ENCODE measurements around the gene IGFLR1.
A peak's percentile ranks its signal among the peaks of the same experiment; 100 is the strongest.

Gene IGFLR1

GRCh38 chr19:35723671-35724070 lies 18.6 kb downstream of the IGFLR1 start:
- DNase-seq (ENCODE audit: low read depth), result no peak

- no peak for DNase-seq (ENCODE audit: low read depth)
Observed at GRCh38 chr19:35722897-35723296, 19.4 kb downstream of the IGFLR1 start.

- no peak for DNase-seq (ENCODE audit: low read depth)
Observed at GRCh38 chr19:35722461-35722860, 19.8 kb downstream of the IGFLR1 start.

GRCh38 chr19:35721374-35721773 lies 20.9 kb downstream of the IGFLR1 start:
- no peak for DNase-seq (ENCODE audit: low read depth)

GRCh38 chr19:35720648-35721047 lies 21.6 kb downstream of the IGFLR1 start:
- no peak for DNase-seq (ENCODE audit: low read depth)

GRCh38 chr19:35720163-35720524 lies 22.1 kb downstream of the IGFLR1 start:
- DNase-seq (ENCODE audit: low read depth), result no peak

GRCh38 chr19:35719402-35720162 lies 22.7 kb downstream of the IGFLR1 start:
- no peak for DNase-seq (ENCODE audit: low read depth)

- no peak for DNase-seq (ENCODE audit: low read depth)
Observed at GRCh38 chr19:35718345-35719041, 23.8 kb downstream of the IGFLR1 start.

- DNase-seq (ENCODE audit: low read depth), result peak; percentile 81
Observed at GRCh38 chr19:35717665-35718344, 24.4 kb downstream of the IGFLR1 start, which contains the start of gene KMT2B. Gene KMT2B (plus strand): TSS chr19:35718003. CDS start chr19:35718019, 16 bp downstream.

- peak; percentile 57 for DNase-seq (ENCODE audit: low read depth)
Observed at GRCh38 chr19:35716801-35717664, 25.2 kb downstream of the IGFLR1 start.

GRCh38 chr19:35715981-35716800 lies 26.1 kb downstream of the IGFLR1 start:
- DNase-seq (ENCODE audit: low read depth), result no peak

- no peak for DNase-seq (ENCODE audit: low read depth)
Observed at GRCh38 chr19:35715355-35715809, 26.9 kb downstream of the IGFLR1 start.

GRCh38 chr19:35714601-35715354 lies 27.5 kb downstream of the IGFLR1 start:
- no peak for DNase-seq (ENCODE audit: low read depth)

GRCh38 chr19:35713904-35714495 lies 28.3 kb downstream of the IGFLR1 start:
- DNase-seq (ENCODE audit: low read depth), result no peak

- no peak for DNase-seq (ENCODE audit: low read depth)
Observed at GRCh38 chr19:35713506-35713850, 28.8 kb downstream of the IGFLR1 start.

- DNase-seq (ENCODE audit: low read depth), result peak; percentile 47
Observed at GRCh38 chr19:35712567-35713505, 29.4 kb downstream of the IGFLR1 start.

GRCh38 chr19:35710784-35711723 lies 31.2 kb downstream of the IGFLR1 start:
- no peak for DNase-seq (ENCODE audit: low read depth)

- DNase-seq (ENCODE audit: low read depth), result no peak
Observed at GRCh38 chr19:35708391-35708790, 33.9 kb downstream of the IGFLR1 start.
